Fibroblast of mammary gland (primary cell): Measurements from ENCODE around the gene TNPO1.

Source experiments
- DNase-seq: peaks from one replicate; pipeline ENCODE4 v3.0.0-alpha.2; 2010; ENCODE audit warnings: low read depth
- H3K4me3 ChIP-seq: 2 replicates; pipeline ENCODE4 v1.5.1; 2011; ENCODE audit warnings: low read depth, mild to moderate bottlenecking, low read length, moderate library complexity; ENCODE audit not compliant: control insufficient read depth
- CTCF ChIP-seq: conservative IDR thresholded peaks from 2 replicates; pipeline ENCODE4 v1.5.1; 2011; ENCODE audit warnings: low read depth, low read length, inconsistent platforms; ENCODE audit not compliant: control insufficient read depth, insufficient read depth

The TNPO1 gene

DNA sequence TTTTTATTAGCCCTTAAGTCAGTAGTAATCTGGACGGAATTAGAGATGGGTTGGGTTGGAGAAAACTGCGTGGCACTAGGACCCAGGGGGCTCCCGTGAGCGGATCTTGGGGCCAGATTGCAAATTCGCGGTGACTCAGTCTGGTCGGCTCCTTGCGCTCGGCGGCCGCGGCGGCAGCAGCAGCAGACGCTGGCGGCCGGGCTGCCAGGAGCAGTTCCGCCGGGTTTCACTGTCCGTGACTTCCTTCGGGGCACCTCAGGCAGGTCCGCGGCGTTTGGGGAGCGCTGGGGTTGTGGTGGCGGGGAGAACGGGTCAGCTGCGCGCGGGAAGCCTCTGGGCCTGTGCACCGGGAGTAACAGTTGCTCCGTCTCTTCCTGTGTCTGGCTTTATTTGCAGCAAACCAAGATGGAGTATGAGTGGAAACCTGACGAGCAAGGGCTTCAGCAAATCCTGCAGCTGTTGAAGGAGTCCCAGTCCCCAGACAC is 31.6 kb downstream of the TNPO1 start:
- DNase-seq, result peak; percentile 92
- peak overlapping the region; percentile 87 for H3K4me3 ChIP-seq
- TF ChIP-seq CTCF, result no peak

GRCh38 chr5:72848474-72849428 is 32.3 kb downstream of the TNPO1 start:
- H3K4me3 ChIP-seq, result peak overlapping the region; percentile 89
- TF ChIP-seq CTCF, result no peak
- no peak for DNase-seq

DNA sequence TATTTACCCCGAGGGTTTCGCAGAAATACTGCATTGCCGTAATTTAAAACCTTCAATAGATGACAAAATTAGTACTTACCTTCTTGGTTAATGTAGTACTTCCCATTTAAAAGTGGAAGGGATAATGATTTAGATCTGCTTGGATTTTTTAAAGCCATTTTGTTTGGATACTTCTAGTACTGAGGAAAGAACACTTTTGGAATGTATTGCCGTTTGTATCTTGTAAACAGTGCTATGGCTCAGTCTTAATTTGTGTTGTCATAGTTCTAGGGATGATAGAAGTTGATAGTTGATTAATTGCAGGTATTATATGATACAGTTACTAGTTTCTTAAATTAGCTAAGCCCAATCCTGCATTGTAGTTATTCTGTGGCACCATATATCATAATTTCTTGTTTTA is 33.1 kb downstream of the TNPO1 start:
- no peak for DNase-seq
- H3K4me3 ChIP-seq, result peak overlapping the region; percentile 89
- TF ChIP-seq CTCF, result no peak

DNA sequence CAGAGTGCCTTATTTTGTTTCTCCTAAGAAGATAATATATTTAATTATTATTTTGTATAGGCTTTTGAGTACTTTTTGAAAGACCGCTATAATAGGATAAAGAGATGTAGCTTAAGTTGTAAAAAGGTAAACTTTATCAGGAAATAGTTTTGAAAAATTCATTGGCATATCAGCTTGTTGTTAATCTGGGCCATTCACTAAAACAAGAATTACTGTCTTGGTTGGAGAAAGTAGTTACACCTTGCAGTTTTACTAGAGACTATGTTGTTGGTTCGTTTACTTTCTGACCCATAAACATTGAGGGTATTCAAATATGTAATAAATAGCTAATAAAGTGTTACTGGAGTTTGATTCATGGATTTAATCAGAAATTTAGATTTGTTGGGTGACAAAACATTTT is 33.7 kb downstream of the TNPO1 start:
- no peak for DNase-seq
- H3K4me3 ChIP-seq, result peak overlapping the region; percentile 89
- no peak for TF ChIP-seq CTCF

- TF ChIP-seq CTCF, result no peak
- DNase-seq, result no peak
- H3K4me3 ChIP-seq, result no peak overlapping the region
These were observed 35.9 kb downstream of the TNPO1 start for GRCh38 chr5:72852356-72852755.

GRCh38 chr5:72854419-72854818 is 38.0 kb downstream of the TNPO1 start:
- no peak overlapping the region for H3K4me3 ChIP-seq
- TF ChIP-seq CTCF, result no peak
- DNase-seq, result no peak
